K562 (cell line): ENCODE measurements around the gene B3GNT9. TPM values are rescaled to one million over a fixed set of nuclear protein-coding genes. Genes with fewer than 3 reads are reported as not detected.

ENCODE experiments used
- ATAC-seq: fragments of 200-7000 bp; cut with Tn5 transposase; 3 replicates; pipeline ENCODE4 v1.9.1; 2020; ENCODE audit warnings: moderate library complexity
- BruUV-seq: library from RNA; stranded (reverse); fragments of 400-500 nt; replicated peaks from 2 replicates; lab custom pipeline; 2021; lab: Mats Ljungman, UMichigan
- CTCF ChIA-PET: fragments of 300-600 bp; formaldehyde crosslinking; extraction: SDS; loops from one replicate; lab custom pipeline; 2021; ENCODE audit warnings: low intra/inter-chr PET ratio; lab: Yijun Ruan, JAX
- POLR2A ChIA-PET: fragments of 300-600, 350-650 bp; sonication (Branson Sonifier 250); formaldehyde crosslinking; extraction: SDS; loops from one replicate; lab custom pipeline; 2021; ENCODE audit warnings: antibody characterized with exemption, inconsistent platforms; lab: Yijun Ruan, JAX
- DNase-seq, 4 experiments: peaks; one replicate each; pipeline versions ENCODE4 v3.0.0 to v3.0.0-alpha.2; 2011 to 2018; ENCODE audit warnings: low spot score in 3 of 4, mixed read lengths in 3 of 4; ENCODE audit errors: extremely low read depth in 1 of 4
- FAIRE-seq: peaks from 2 replicates; lab custom pipeline; 2011; peaks lifted over from hg19 to GRCh38; lab: Jason Lieb, UNC
- H2AFZ ChIP-seq: 2 replicates; pipeline ENCODE4 v1.6.0; 2011; ENCODE audit warnings: low read depth, low read length, control low read depth, inconsistent platforms
- H3K27ac ChIP-seq: fragments of 200-600 bp; 3 replicates; pipeline ENCODE4 v1.8.0; 2011; ENCODE audit warnings: low read depth, mild to moderate bottlenecking, control low read depth, inconsistent platforms, low read length, moderate library complexity, mixed read lengths; ENCODE audit errors: extremely low read depth
- H3K27me3 ChIP-seq, 2 experiments: fragments of 300-600 bp in 1 of 2; 2 replicates in 1 of 2; 3 replicates in 1 of 2; pipeline versions ENCODE4 v1.6.0 to v1.8.0; 2011; ENCODE audit warnings: inconsistent platforms in 2 of 2, low read length in 2 of 2, mild to moderate bottlenecking in 1 of 2, mixed read lengths in 1 of 2, moderate library complexity in 1 of 2; ENCODE audit not compliant: control insufficient read depth in 2 of 2, insufficient read depth in 2 of 2
- H3K36me3 ChIP-seq: fragments of 300-600 bp; 3 replicates; pipeline ENCODE4 v1.8.0; 2011; ENCODE audit warnings: mild to moderate bottlenecking, low read length, inconsistent platforms; ENCODE audit not compliant: control insufficient read depth, insufficient read depth
- H3K4me1 ChIP-seq, 2 experiments: fragments of 200-600 bp in 1 of 2; replicated peaks in 1 of 2; 2 replicates in 1 of 2; 3 replicates in 1 of 2; pipeline versions ENCODE4 v1.5.1 to v1.8.0; 2011; ENCODE audit warnings: inconsistent platforms in 2 of 2, low read length in 2 of 2, mild to moderate bottlenecking in 1 of 2, mixed read lengths in 1 of 2, moderate library complexity in 1 of 2; ENCODE audit not compliant: control insufficient read depth in 2 of 2, insufficient read depth in 2 of 2
- H3K4me2 ChIP-seq: 2 replicates; pipeline ENCODE4 v1.6.1; 2011; ENCODE audit warnings: low read length, control low read depth, inconsistent platforms, mixed read lengths; ENCODE audit not compliant: insufficient read depth
- H3K4me3 ChIP-seq: fragments of 200-600 bp; sonication (generic), shearing (Covaris generic); 2 replicates; pipeline ENCODE4 v1.5.1; 2016; ENCODE audit warnings: control low read depth, inconsistent platforms
- H3K79me2 ChIP-seq: fragments of 200-600 bp; 3 replicates; pipeline ENCODE4 v1.8.0; 2011; ENCODE audit warnings: low read length, inconsistent platforms; ENCODE audit not compliant: control insufficient read depth, insufficient read depth
- H3K9ac ChIP-seq, 2 experiments: 2 replicates each; pipeline versions ENCODE4 v1.6.0 to v1.6.1; 2011; ENCODE audit warnings: low read depth in 2 of 2, low read length in 2 of 2, control low read depth in 1 of 2, inconsistent platforms in 1 of 2, mild to moderate bottlenecking in 1 of 2, mixed read lengths in 1 of 2; ENCODE audit not compliant: insufficient read depth in 1 of 2
- H3K9me1 ChIP-seq: one replicate; pipeline ENCODE4 v1.6.0; 2011; ENCODE audit warnings: inconsistent platforms, mild to moderate bottlenecking, low read length, moderate library complexity; ENCODE audit not compliant: control insufficient read depth, insufficient read depth
- H3K9me3 ChIP-seq: replicated peaks from 2 replicates; pipeline ENCODE4 v1.5.1; 2011; ENCODE audit warnings: low read depth, low read length, inconsistent platforms; ENCODE audit not compliant: control insufficient read depth, insufficient read depth
- H4K20me1 ChIP-seq: replicated peaks from 2 replicates; pipeline ENCODE4 v1.6.1; 2011; ENCODE audit warnings: low read length, inconsistent platforms, mixed read lengths; ENCODE audit not compliant: control insufficient read depth, insufficient read depth
- HDAC3 ChIP-seq: fragments of 450-650 bp; IDR thresholded peaks from 2 replicates; pipeline ENCODE4 v1.6.1; 2018; ENCODE audit warnings: borderline replicate concordance, mild to moderate bottlenecking, moderate library complexity; ENCODE audit not compliant: partially characterized antibody
- KAT8 ChIP-seq: fragments of 450-650 bp; IDR thresholded peaks from 2 replicates; pipeline ENCODE4 v1.6.1; 2016; ENCODE audit warnings: low read depth, mild to moderate bottlenecking
- KLF6 ChIP-seq: fragments of 250-450 bp; sonication (Bioruptor Pico); IDR thresholded peaks from 2 replicates; pipeline ENCODE4 v1.4.0; 2020; ENCODE audit warnings: mild to moderate bottlenecking, moderate library complexity, borderline replicate concordance
- MLX ChIP-seq, 2 experiments: fragments of 450-650 bp in 1 of 2; sonication (generic) in 1 of 2; formaldehyde crosslinking; conservative IDR thresholded peaks; 2 replicates each; pipeline versions ENCODE4 v1.4.0 to v1.8.1; 2020 to 2022; ENCODE audit warnings: mild to moderate bottlenecking in 1 of 2, missing genetic modification reagents in 1 of 2
- MTF1 ChIP-seq: fragments of 250-450 bp; sonication (Bioruptor Pico); IDR thresholded peaks from 2 replicates; pipeline ENCODE4 v1.9.0; 2021; ENCODE audit warnings: moderate library complexity, mild to moderate bottlenecking, inconsistent platforms, borderline replicate concordance
- POLR2G ChIP-seq: fragments of 200-400 bp; formaldehyde crosslinking; IDR thresholded peaks from 2 replicates; pipeline ENCODE4 v1.6.1; 2017; ENCODE audit warnings: low read depth, mild to moderate bottlenecking, antibody characterized with exemption, low read length, moderate library complexity
- RBM15 ChIP-seq: fragments of 200-400 bp; formaldehyde crosslinking; IDR thresholded peaks from 2 replicates; pipeline ENCODE4 v1.6.1; 2018; ENCODE audit warnings: mild to moderate bottlenecking, low read length, moderate library complexity; ENCODE audit not compliant: insufficient read depth
- WGBS: fragments of 100-300 bp; shearing (Covaris generic); methylation state at CpG from one replicate; pipeline ENCODE4 v1.1.6; 2016; ENCODE audit warnings: low coverage, mixed read lengths; ENCODE audit not compliant: insufficient coverage; ENCODE audit errors: missing lambda C conversion rate; 5-methylcytosine and 5-hydroxymethylcytosine counted together
- in situ Hi-C: fragments of 300-500 bp; cut with MboI; formaldehyde crosslinking; loops from 4 replicates; pipeline ENCODE4 v1.15.0; 2018; ENCODE audit warnings: inconsistent platforms, mixed read lengths
- intact Hi-C: fragments of 100-400 bp; cut with micrococcal nuclease; formaldehyde crosslinking; loops from 2 replicates; pipeline ENCODE4 v1.14.2; 2022
- polyA plus RNA-seq, 8 experiments: library from polyadenylated mRNA; depleted of rRNA in 4 of 8; stranded (reverse) in 5 of 8; unstranded in 3 of 8; fragments of >200 nt; fragmentation: Nextera tagmentation in 2 of 8; fragmentation: Illumina TruSeq in 1 of 8; extraction: Ambion mirVana in 2 of 8; extraction: Trizol in 1 of 8; gene quantifications; 2 replicates each; pipeline versions ENCODE4 v1.2.1 to v1.2.3, GENCODE V29; 2011 to 2014; ENCODE audit warnings: inconsistent platforms in 1 of 8, missing spikeins in 1 of 8
- total RNA-seq, 7 experiments: library from RNA; depleted of rRNA in 6 of 7; stranded (reverse); fragments of >200 nt in 6 of 7; fragmentation: Illumina TruSeq in 2 of 7; extraction: Trizol in 2 of 7; gene quantifications; 2 replicates each; pipeline versions ENCODE4 v1.2.1 to v1.2.3, GENCODE V29; 2011 to 2021; ENCODE audit warnings: low replicate concordance in 1 of 7

The B3GNT9 gene
- total and polyA plus RNA-seq, 9 of the 15 experiments (the other 6 are each of a cell fraction or from before 2014, with no cell fraction given), result 0.01 to 1.8 (median 1.1) TPM; not detected in 1

- Histone ChIP-seq H3K9me3 (no peaks in the 10 kb centered on the region), H3K9me1 (no peaks in the 10 kb centered on the region), H4K20me1 (peaks cover 7% of the 10 kb centered on the region; the same call in 1 of the 2 replicates), H3K36me3 (peaks cover 58% of the 10 kb centered on the region), H3K79me2 (no peaks in the 10 kb centered on the region), H3K27me3 (no peaks in the 10 kb centered on the region), H3K4me1 (no peaks in the 10 kb centered on the region), H3K4me2 (no peak overlapping the region), H3K9ac (no peak overlapping the region), H2AFZ (no peak overlapping the region), H3K4me3 (no peak overlapping the region), H3K27ac (no peak overlapping the region)
- no TSS peak for BruUV-seq
- TF ChIP-seq POLR2G (no peak), MTF1 (CRISPR knock-in tag) (no peak), HDAC3 (no peak)
- FAIRE-seq (no peak), DNase-seq (no peak), ATAC-seq (no peak)
- intact Hi-C loops, result no loop called here
- ChIA-PET POLR2A (interaction anchor here (0.6 to 1.3 kb wide), 5 partner anchors 9 to 14 kb away, joined by 3 to 5 read pairs (median 3); no protein-coding TSS in a partner anchor), CTCF (no interaction called here)
- whole genome bisulfite sequencing, result 73% methylated on average over 3 of the region's 3 CpGs
- in situ Hi-C loops, result no loop called here
Observed at GRCh38 chr16:67129422-67129821, 21.4 kb downstream of the B3GNT9 start.

- Histone ChIP-seq H3K27ac (no peak overlapping the region), H3K36me3 (peaks cover 58% of the 10 kb centered on the region), H3K79me2 (no peaks in the 10 kb centered on the region), H3K9me1 (no peaks in the 10 kb centered on the region), H3K4me1 (no peaks in the 10 kb centered on the region), H3K9ac (no peak overlapping the region), H3K4me3 (no peak overlapping the region), H3K9me3 (no peaks in the 10 kb centered on the region), H3K27me3 (no peaks in the 10 kb centered on the region), H4K20me1 (peaks cover 7% of the 10 kb centered on the region; the same call in 1 of the 2 replicates), H3K4me2 (no peak overlapping the region), H2AFZ (no peak overlapping the region)
- ATAC-seq (no peak), FAIRE-seq (no peak), DNase-seq (no peak)
- in situ Hi-C loops (no loop called here), intact Hi-C loops (no loop called here)
- CTCF ChIA-PET, result no interaction called here
- no TSS peak for BruUV-seq
- POLR2A ChIA-PET, result interaction anchor here (0.8 to 1.3 kb wide), 4 partner anchors 8 to 15 kb away, joined by 3 to 5 read pairs (median 3); no protein-coding TSS in a partner anchor
- 81% methylated on average over 3 of the region's 3 CpGs for WGBS
- TF ChIP-seq KLF6 (CRISPR knock-in tag), result no peak
- TF ChIP-seq RBM15, result no peak
- TF ChIP-seq KAT8, result no peak
- no peak for TF ChIP-seq MLX (CRISPR knock-in tag; conservative IDR thresholded peaks at IDR 0.05)
Observed at GRCh38 chr16:67128887-67129286, 21.9 kb downstream of the B3GNT9 start.
